Measurements from ENCODE around the gene SLBP.

DNA sequence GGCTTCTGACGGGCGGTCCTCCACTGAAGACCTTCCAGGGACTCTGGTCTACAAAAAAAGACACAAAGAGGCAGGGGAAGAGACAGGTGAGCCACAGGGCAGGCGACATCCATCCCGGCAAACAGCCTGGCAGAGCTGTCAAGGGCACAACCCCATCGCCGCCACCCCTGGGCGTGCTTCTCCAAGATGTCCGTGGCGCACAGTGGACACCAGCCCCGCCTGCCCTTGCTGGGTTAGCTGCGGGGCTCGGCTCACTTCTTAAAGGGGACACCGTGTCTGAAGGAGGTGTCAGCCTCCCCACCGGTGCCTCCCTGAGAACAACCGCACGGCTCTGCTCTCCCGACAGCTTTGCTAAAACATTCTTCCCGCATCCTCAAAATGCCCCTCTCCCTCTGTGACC lies 56.4 kb downstream of the SLBP start:
- TF ChIP-seq, protein P1, sequence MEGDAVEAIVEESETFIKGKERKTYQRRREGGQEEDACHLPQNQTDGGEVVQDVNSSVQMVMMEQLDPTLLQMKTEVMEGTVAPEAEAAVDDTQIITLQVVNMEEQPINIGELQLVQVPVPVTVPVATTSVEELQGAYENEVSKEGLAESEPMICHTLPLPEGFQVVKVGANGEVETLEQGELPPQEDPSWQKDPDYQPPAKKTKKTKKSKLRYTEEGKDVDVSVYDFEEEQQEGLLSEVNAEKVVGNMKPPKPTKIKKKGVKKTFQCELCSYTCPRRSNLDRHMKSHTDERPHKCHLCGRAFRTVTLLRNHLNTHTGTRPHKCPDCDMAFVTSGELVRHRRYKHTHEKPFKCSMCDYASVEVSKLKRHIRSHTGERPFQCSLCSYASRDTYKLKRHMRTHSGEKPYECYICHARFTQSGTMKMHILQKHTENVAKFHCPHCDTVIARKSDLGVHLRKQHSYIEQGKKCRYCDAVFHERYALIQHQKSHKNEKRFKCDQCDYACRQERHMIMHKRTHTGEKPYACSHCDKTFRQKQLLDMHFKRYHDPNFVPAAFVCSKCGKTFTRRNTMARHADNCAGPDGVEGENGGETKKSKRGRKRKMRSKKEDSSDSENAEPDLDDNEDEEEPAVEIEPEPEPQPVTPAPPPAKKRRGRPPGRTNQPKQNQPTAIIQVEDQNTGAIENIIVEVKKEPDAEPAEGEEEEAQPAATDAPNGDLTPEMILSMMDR (IDR thresholded peaks at IDR 0.05), result no peak
- no peak for TF ChIP-seq POLR2A (IDR thresholded peaks at IDR 0.05)

Measured in adrenal gland (tissue), 5 donors.